HCT116 (cell line): ENCODE measurements around the gene NUDT14. TPM values are rescaled to one million over a fixed set of nuclear protein-coding genes. Genes with fewer than 3 reads are reported as not detected.
A peak's percentile ranks its signal among the peaks of the same experiment; 100 is the strongest.

ENCODE experiments used
- ATAC-seq: fragments of 200-7000 bp; cut with Tn5 transposase; 2 replicates; pipeline ENCODE4 v1.9.1; 2020; ENCODE audit warnings: mild to moderate bottlenecking, moderate library complexity
- BruUV-seq: library from RNA; stranded (reverse); fragments of 400-500 nt; replicated peaks from 2 replicates; lab custom pipeline; 2021; lab: Mats Ljungman, UMichigan
- CTCF ChIA-PET: fragments of 300-600 bp; sonication (Branson Sonifier 250); formaldehyde crosslinking; loops from one replicate; lab custom pipeline; 2021; ENCODE audit warnings: antibody characterized with exemption; lab: Charles Lee
- POLR2A ChIA-PET: fragments of 300-600, 350-600 bp; sonication (Branson Sonifier 250); formaldehyde crosslinking; loops from one replicate; lab custom pipeline; 2021; ENCODE audit warnings: antibody characterized with exemption; lab: Charles Lee
- RAD21 ChIA-PET, 2 experiments: fragments of 300-600 bp; sonication (Branson Sonifier 250); formaldehyde crosslinking; loops; one replicate each; lab custom pipeline; 2023; ENCODE audit warnings: low total read pairs in 2 of 2; ENCODE audit not compliant: uncharacterized antibody in 2 of 2, unreplicated experiment in 2 of 2, low non-redundant PET in 1 of 2; lab: Charles Lee
- DNase-seq: peaks from one replicate; pipeline ENCODE4 v3.0.0-alpha.2; 2010; ENCODE audit warnings: low read depth, low spot score
- H2AFZ ChIP-seq: fragments of 200-600 bp; shearing (Covaris generic), sonication (generic); 2 replicates; pipeline ENCODE4 v1.6.1; 2017; ENCODE audit warnings: low read depth, mixed run types, mixed read lengths, antibody characterized with exemption, low read length; ENCODE audit not compliant: poor library complexity, severe bottlenecking
- H3K27ac ChIP-seq: 2 replicates; pipeline ENCODE4 v1.5.1; 2012; ENCODE audit warnings: low read depth, low read length
- H3K27me3 ChIP-seq: fragments of 200-600 bp; sonication (generic); 2 replicates; pipeline ENCODE4 v1.6.1; 2016; ENCODE audit warnings: mixed run types, low read length, mixed read lengths; ENCODE audit not compliant: insufficient read depth
- H3K36me3 ChIP-seq, 2 experiments: fragments of 200-500 bp in 1 of 2; fragments of 200-600 bp in 1 of 2; sonication (Bioruptor generic) in 1 of 2; sonication (generic) in 1 of 2; 2 replicates each; pipeline versions ENCODE4 v1.5.1 to v1.6.1; 2014 to 2016; ENCODE audit warnings: low read length in 2 of 2, inconsistent platforms in 1 of 2, mixed read lengths in 1 of 2, mixed run types in 1 of 2; ENCODE audit not compliant: insufficient read depth in 2 of 2, control insufficient read depth in 1 of 2
- H3K4me1 ChIP-seq, 2 experiments: fragments of 200-600 bp in 1 of 2; sonication (generic) in 1 of 2; 2 replicates each; pipeline versions ENCODE4 v1.5.1 to v1.6.1; 2012 to 2017; ENCODE audit warnings: low read length in 2 of 2, inconsistent platforms in 1 of 2, mild to moderate bottlenecking in 1 of 2, mixed read lengths in 1 of 2, mixed run types in 1 of 2, moderate library complexity in 1 of 2; ENCODE audit not compliant: insufficient read depth in 2 of 2, control insufficient read depth in 1 of 2
- H3K4me2 ChIP-seq: fragments of 200-600 bp; sonication (generic); 2 replicates; pipeline ENCODE4 v1.6.1; 2017; ENCODE audit warnings: mixed run types, low read length, mixed read lengths
- H3K4me3 ChIP-seq, 2 experiments: fragments of 200-600 bp in 1 of 2; sonication (generic) in 1 of 2; replicated peaks in 1 of 2; 2 replicates each; pipeline ENCODE4 v1.5.1; 2011 to 2016; ENCODE audit warnings: low read length in 2 of 2, control low read depth in 1 of 2, low read depth in 1 of 2, mild to moderate bottlenecking in 1 of 2, mixed read lengths in 1 of 2, mixed run types in 1 of 2
- H3K79me2 ChIP-seq: fragments of 200-600 bp; sonication (generic); 2 replicates; pipeline ENCODE4 v1.6.1; 2017; ENCODE audit warnings: mild to moderate bottlenecking, mixed run types, low read length, moderate library complexity, mixed read lengths; ENCODE audit not compliant: insufficient read depth
- H3K9ac ChIP-seq: fragments of 200-600 bp; sonication (generic); 2 replicates; pipeline ENCODE4 v1.6.1; 2016; ENCODE audit warnings: low read length, mixed read lengths
- H3K9me2 ChIP-seq: fragments of 200-600 bp; sonication (generic), shearing (Covaris generic); 2 replicates; pipeline ENCODE4 v1.6.1; 2017; ENCODE audit warnings: mixed run types, mild to moderate bottlenecking, moderate library complexity; ENCODE audit not compliant: insufficient read depth
- H3K9me3 ChIP-seq, 2 experiments: fragments of 200-500 bp in 1 of 2; fragments of 200-600 bp in 1 of 2; sonication (Bioruptor generic) in 1 of 2; sonication (generic) in 1 of 2; 2 replicates each; pipeline ENCODE4 v1.6.1; 2014 to 2017; ENCODE audit warnings: low read length in 2 of 2, mixed read lengths in 2 of 2, inconsistent platforms in 1 of 2, low read depth in 1 of 2, mild to moderate bottlenecking in 1 of 2, mixed run types in 1 of 2, moderate library complexity in 1 of 2; ENCODE audit not compliant: control insufficient read depth in 1 of 2, insufficient read depth in 1 of 2
- H4K20me1 ChIP-seq: fragments of 200-600 bp; sonication (generic), shearing (Covaris generic); 2 replicates; pipeline ENCODE4 v1.6.1; 2017; ENCODE audit warnings: mixed run types, mild to moderate bottlenecking, moderate library complexity; ENCODE audit not compliant: insufficient read depth
- CBX3 ChIP-seq: IDR thresholded peaks from 2 replicates; pipeline ENCODE4 v1.6.1; 2012; ENCODE audit warnings: low read depth
- CEBPB ChIP-seq: IDR thresholded peaks from 2 replicates; pipeline ENCODE4 v1.6.1; 2012; ENCODE audit warnings: low read depth
- ELF1 ChIP-seq: IDR thresholded peaks from 2 replicates; pipeline ENCODE4 v1.6.1; 2012; ENCODE audit warnings: low read depth, borderline replicate concordance
- FOSL1 ChIP-seq: IDR thresholded peaks from 2 replicates; pipeline ENCODE4 v1.6.1; 2012; ENCODE audit warnings: low read depth
- YY1 ChIP-seq: IDR thresholded peaks from 2 replicates; pipeline ENCODE4 v1.6.1; 2011; ENCODE audit warnings: low read length, low read depth, moderate library complexity, mild to moderate bottlenecking; ENCODE audit not compliant: insufficient replicate concordance; ENCODE audit errors: extremely low read depth
- ZFX ChIP-seq: fragments of 450-650 bp; IDR thresholded peaks from 2 replicates; pipeline ENCODE4 v1.6.1; 2017
- ZNF274 ChIP-seq: fragments of 200-500 bp; sonication (Bioruptor generic); IDR thresholded peaks from 2 replicates; pipeline ENCODE4 v1.6.1; 2014; ENCODE audit warnings: mild to moderate bottlenecking, low read depth, low read length, inconsistent platforms
- intact Hi-C: fragments of 100-400 bp; cut with micrococcal nuclease; formaldehyde crosslinking; loops from 2 replicates; pipeline ENCODE4 v1.10.0; 2022
- total RNA-seq: library from RNA; stranded (reverse); gene quantifications from one replicate; pipeline ENCODE4 v1.2.1, GENCODE V29; 2021; ENCODE audit not compliant: unreplicated experiment

Gene NUDT14
- total RNA-seq, 1 experiment from 2014 or later, result 56.1 TPM

DNA sequence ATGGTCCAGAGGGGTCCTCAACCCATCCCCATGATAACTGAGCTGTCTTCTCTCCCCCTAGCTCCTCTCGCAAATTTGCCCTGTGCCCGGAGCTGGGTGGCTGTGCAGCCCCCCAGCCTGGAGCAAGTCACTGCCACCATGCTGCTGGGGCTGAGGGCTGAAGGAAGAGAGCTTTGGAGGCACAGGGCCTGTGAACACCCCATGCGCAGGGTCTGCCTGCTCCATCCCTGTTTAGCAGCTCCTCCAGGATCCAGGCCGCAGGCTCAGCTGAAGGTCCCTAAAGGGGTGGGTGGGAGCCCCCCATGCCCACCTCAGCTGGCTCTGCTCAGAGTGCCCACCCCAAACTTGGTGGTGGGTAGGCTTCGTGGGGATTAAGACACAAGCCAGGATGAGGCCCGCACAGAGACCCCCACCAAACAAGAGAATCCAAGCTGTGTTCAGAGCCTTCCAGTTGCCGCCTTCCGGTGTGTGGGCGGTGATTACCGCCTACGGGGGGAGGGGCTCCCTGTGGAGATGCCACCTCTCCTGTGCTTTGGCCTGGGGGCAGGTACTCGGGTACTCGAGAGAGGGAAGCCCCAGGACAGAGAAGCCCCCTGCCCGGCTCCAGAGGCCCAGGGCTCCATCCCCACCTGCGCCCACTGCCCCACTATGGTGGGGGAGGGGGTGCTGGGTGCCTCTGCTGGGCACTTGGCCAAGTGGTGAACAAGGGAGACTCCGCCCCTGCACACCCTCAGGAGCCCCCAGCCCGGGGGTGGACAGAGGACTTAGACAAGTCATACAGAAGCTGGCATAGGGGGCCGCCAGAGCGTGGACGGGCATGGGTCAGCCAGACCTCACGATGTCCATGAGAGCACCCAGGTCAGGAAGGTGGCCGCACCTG, 11.1 kb downstream of the NUDT14 start:
- no peaks in the 10 kb centered on the region; the same call in 1 of the 2 replicates for H4K20me1 ChIP-seq
- peak overlapping the region; percentile 33; the same call in 1 of the 2 replicates for H3K27ac ChIP-seq
- no TSS peak for BruUV-seq
- peak overlapping the region; percentile 5; the same call in 1 of the 2 replicates for H3K9ac ChIP-seq
- no peaks in the 10 kb centered on the region for H3K9me3 ChIP-seq
- no peaks in the 10 kb centered on the region for H3K9me2 ChIP-seq
- POLR2A ChIA-PET, result interaction anchor here (1.3 kb wide), 1 partner anchor 83 kb away, joined by 3 read pairs; no protein-coding TSS in a partner anchor
- H3K4me3 ChIP-seq, result no peak overlapping the region
- peaks cover 38 to 52% of the 10 kb centered on the region in 2 experiments for H3K4me1 ChIP-seq
- RAD21 ChIA-PET, result no interaction called here
- CTCF ChIA-PET, result interaction anchor here (0.8 to 2.1 kb wide), 4 partner anchors 10 to 182 kb away, joined by 4 to 10 read pairs (median 5); no protein-coding TSS in a partner anchor
- peak overlapping the region; percentile 79 for H3K4me2 ChIP-seq
- intact Hi-C loops, result loop anchor here (10.0 kb wide), 1 partner anchor 195 kb away; the partner anchor contains the start of gene AHNAK2
- peaks cover 25% of the 10 kb centered on the region for H3K79me2 ChIP-seq
- TF ChIP-seq YY1 (no peak), CEBPB (no peak), ZNF274 (no peak), ZFX (no peak), ELF1 (no peak), CBX3 (no peak), FOSL1 (no peak)
- no peak for DNase-seq
- no peaks in the 10 kb centered on the region for H3K27me3 ChIP-seq
- H3K36me3 ChIP-seq, result peaks cover 0 to 3% of the 10 kb centered on the region in 2 experiments; a peak in 1 of 4 replicates
- ATAC-seq, result no peak
- H2AFZ ChIP-seq, result no peak overlapping the region
